A673 (cell line): Measurements from ENCODE around the gene IL17RC. TPM values are rescaled to one million over a fixed set of nuclear protein-coding genes. Genes with fewer than 3 reads are reported as not detected.

Experiments used
- BruUV-seq: library from RNA; stranded (reverse); fragments of 400-500 nt; replicated peaks from 2 replicates; lab custom pipeline; 2021; lab: Mats Ljungman, UMichigan
- CTCF ChIA-PET: fragments of 300-600 bp; sonication (Branson Sonifier 250); formaldehyde crosslinking; loops from one replicate; lab custom pipeline; 2022; ENCODE audit warnings: antibody characterized with exemption; lab: Charles Lee
- POLR2A ChIA-PET: fragments of 300-600 bp; sonication (Branson Sonifier 250); formaldehyde crosslinking; loops from one replicate; lab custom pipeline; 2022; ENCODE audit warnings: antibody characterized with exemption; ENCODE audit not compliant: low non-redundant PET; lab: Charles Lee
- DNase-seq: peaks from one replicate; pipeline ENCODE4 v3.0.0-alpha.2; 2015; ENCODE audit warnings: low spot score
- H3K27ac ChIP-seq: fragments of 200-600 bp; sonication (generic); 2 replicates; pipeline ENCODE4 v1.5.1; 2016; ENCODE audit warnings: mixed run types, low read depth, mild to moderate bottlenecking, mixed read lengths, antibody characterized with exemption, low read length; ENCODE audit not compliant: poor library complexity, severe bottlenecking
- H3K27me3 ChIP-seq: fragments of 200-600 bp; sonication (generic); replicated peaks from 2 replicates; pipeline ENCODE4 v1.6.1; 2017; ENCODE audit warnings: mixed run types, low read depth, mild to moderate bottlenecking, mixed read lengths, antibody characterized with exemption, low read length; ENCODE audit not compliant: insufficient read depth, poor library complexity
- H3K36me3 ChIP-seq: fragments of 200-600 bp; sonication (generic); 2 replicates; pipeline ENCODE4 v1.6.1; 2016; ENCODE audit warnings: mixed run types, mild to moderate bottlenecking, mixed read lengths, antibody characterized with exemption, low read length; ENCODE audit not compliant: insufficient read depth, poor library complexity, severe bottlenecking
- H3K4me1 ChIP-seq: fragments of 200-600 bp; sonication (generic); 2 replicates; pipeline ENCODE4 v1.6.1; 2017; ENCODE audit warnings: mixed run types, mild to moderate bottlenecking, mixed read lengths, antibody characterized with exemption, low read length; ENCODE audit not compliant: insufficient read depth, poor library complexity, severe bottlenecking
- H3K4me3 ChIP-seq: fragments of 200-600 bp; sonication (generic); 2 replicates; pipeline ENCODE4 v1.5.1; 2016; ENCODE audit warnings: low read depth, mixed run types, mild to moderate bottlenecking, mixed read lengths, low read length; ENCODE audit not compliant: poor library complexity, severe bottlenecking
- H3K9me3 ChIP-seq: fragments of 200-600 bp; sonication (generic); 2 replicates; pipeline ENCODE4 v1.6.1; 2016; ENCODE audit warnings: mixed run types, low read depth, mild to moderate bottlenecking, mixed read lengths, antibody characterized with exemption, low read length; ENCODE audit not compliant: poor library complexity, severe bottlenecking
- EZH2 ChIP-seq: fragments of 200-600 bp; sonication (generic); IDR thresholded peaks from 2 replicates; pipeline ENCODE4 v1.6.1; 2017; ENCODE audit warnings: borderline replicate concordance, low read depth, mild to moderate bottlenecking, mixed read lengths, antibody characterized with exemption, low read length; ENCODE audit not compliant: poor library complexity, severe bottlenecking
- intact Hi-C: fragments of 100-400 bp; cut with micrococcal nuclease; formaldehyde crosslinking; loops from one replicate; pipeline ENCODE4 v1.10.0; 2022; ENCODE audit not compliant: unreplicated experiment
- total RNA-seq: library from RNA; stranded (reverse); gene quantifications from 2 replicates; pipeline ENCODE4 v1.2.3, GENCODE V29; 2021
- TF ChIP-seq, protein P1 (sequence below): fragments of 300-800, 200-600 bp; sonication (generic); conservative IDR thresholded peaks from 2 replicates; pipeline ENCODE4 v1.5.1; 2017; ENCODE audit warnings: low read depth, mild to moderate bottlenecking, antibody characterized with exemption, low read length, moderate library complexity, mixed read lengths

IL17RC gene
- total RNA-seq, 1 experiment from 2014 or later = 9.3 TPM

DNA sequence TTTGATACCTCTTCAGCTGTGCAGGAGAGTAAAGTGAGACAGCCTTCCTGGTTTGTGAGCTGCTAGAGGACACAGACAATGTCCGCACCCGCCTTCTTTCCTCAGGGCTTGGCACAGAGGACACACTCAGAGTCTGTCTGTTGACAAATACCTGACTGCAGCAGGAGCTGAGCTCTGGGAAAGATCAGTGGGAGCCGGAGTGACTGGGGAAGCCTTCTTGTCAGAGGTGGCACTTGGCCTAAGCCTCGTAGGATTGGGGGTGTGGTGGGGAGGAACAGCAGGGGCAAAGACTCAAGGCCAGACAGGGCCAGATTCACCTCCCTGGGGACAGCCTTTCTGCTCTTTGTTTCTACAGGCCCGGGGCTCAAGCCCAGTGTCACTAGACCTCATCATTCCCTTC, 3.3 kb upstream of the IL17RC start:
- TF ChIP-seq EZH2 = no peak
- TF ChIP-seq, protein P1, sequence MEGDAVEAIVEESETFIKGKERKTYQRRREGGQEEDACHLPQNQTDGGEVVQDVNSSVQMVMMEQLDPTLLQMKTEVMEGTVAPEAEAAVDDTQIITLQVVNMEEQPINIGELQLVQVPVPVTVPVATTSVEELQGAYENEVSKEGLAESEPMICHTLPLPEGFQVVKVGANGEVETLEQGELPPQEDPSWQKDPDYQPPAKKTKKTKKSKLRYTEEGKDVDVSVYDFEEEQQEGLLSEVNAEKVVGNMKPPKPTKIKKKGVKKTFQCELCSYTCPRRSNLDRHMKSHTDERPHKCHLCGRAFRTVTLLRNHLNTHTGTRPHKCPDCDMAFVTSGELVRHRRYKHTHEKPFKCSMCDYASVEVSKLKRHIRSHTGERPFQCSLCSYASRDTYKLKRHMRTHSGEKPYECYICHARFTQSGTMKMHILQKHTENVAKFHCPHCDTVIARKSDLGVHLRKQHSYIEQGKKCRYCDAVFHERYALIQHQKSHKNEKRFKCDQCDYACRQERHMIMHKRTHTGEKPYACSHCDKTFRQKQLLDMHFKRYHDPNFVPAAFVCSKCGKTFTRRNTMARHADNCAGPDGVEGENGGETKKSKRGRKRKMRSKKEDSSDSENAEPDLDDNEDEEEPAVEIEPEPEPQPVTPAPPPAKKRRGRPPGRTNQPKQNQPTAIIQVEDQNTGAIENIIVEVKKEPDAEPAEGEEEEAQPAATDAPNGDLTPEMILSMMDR = no peak
- intact Hi-C loops = no loop called here

DNA sequence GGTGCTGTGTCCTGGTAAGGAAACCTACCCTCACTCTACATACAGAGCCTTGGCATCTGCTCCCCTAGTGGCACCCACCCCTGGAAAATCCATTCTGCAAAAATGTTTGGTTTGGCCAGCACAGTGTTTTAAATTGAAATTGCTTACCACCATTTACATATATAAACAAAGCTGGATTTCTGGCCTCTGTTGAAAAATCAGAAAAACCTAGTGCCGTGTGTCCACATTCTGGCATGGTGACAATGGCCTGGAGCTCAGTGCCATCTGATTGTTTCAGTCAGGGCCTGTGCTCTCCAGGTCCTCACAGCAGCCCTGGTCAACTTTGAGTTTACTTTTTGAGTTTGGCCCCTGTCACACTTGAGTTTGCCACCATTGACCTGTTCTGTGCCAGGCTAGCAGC, 2.9 kb upstream of the IL17RC start:
- Histone ChIP-seq H3K9me3 (no peaks in the 10 kb centered on the region), H3K36me3 (no peaks in the 10 kb centered on the region), H3K27me3 (no peaks in the 10 kb centered on the region), H3K4me1 (peaks cover 29% of the 10 kb centered on the region), H3K27ac (no peak overlapping the region), H3K4me3 (no peak overlapping the region)
- DNase-seq = no peak
- TF ChIP-seq EZH2 = no peak
- TF ChIP-seq, protein P1 = no peak
- intact Hi-C loops = no loop called here
- no TSS peak for BruUV-seq
- CTCF ChIA-PET = no interaction called here
- POLR2A ChIA-PET = no interaction called here

More for the DNA sequence above, 3.3 kb upstream of the IL17RC start:
- CTCF ChIA-PET = no interaction called here
- H3K36me3 ChIP-seq = no peaks in the 10 kb centered on the region
- no peaks in the 10 kb centered on the region for H3K9me3 ChIP-seq
- no TSS peak for BruUV-seq
- no peak for DNase-seq
- no peaks in the 10 kb centered on the region for H3K27me3 ChIP-seq
- no peak overlapping the region for H3K27ac ChIP-seq
- POLR2A ChIA-PET = no interaction called here
- no peak overlapping the region for H3K4me3 ChIP-seq
- H3K4me1 ChIP-seq = peaks cover 29% of the 10 kb centered on the region

DNA sequence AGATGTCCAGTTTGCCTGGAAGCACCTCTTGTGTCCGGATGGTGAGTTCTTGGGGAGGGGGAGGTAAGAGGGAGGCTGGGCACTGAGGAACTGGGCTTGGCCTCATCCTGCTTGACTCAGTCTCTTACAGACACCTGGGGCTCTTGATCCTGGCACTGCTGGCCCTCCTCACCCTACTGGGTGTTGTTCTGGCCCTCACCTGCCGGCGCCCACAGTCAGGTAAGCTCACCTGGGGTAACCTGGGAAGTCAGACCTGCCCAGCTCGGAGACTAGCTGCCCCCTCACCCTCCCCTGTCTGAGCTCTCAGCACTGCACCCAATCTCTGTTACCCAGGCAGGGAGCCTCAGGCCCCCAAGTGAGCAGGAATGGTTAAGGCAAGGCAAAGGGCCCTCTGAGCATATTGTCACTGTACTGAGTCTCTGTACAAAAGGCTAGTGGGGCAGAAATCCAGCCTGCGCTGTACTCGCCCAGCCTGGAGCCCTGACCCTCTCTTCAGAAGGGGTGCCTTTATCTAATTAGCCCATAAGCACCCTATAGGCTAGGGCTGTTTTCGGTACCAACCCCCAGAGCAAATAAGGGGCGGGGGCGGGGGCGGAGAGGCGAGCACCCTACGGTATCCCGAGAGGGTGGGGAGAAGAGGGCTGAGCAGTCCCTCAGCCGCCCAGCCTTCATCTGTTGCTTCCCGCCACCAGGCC, 2.2 kb upstream of the IL17RC start:
- CTCF ChIA-PET = no interaction called here
- peak overlapping the region; percentile 64 for H3K4me3 ChIP-seq
- H3K9me3 ChIP-seq = no peaks in the 10 kb centered on the region
- intact Hi-C loops = no loop called here
- H3K4me1 ChIP-seq = peaks cover 29% of the 10 kb centered on the region
- POLR2A ChIA-PET = no interaction called here
- no peaks in the 10 kb centered on the region for H3K27me3 ChIP-seq
- peak overlapping the region; percentile 75 for H3K27ac ChIP-seq
- H3K36me3 ChIP-seq = no peaks in the 10 kb centered on the region
- DNase-seq = peak; percentile 78
- no TSS peak for BruUV-seq
- no peak for TF ChIP-seq EZH2
- TF ChIP-seq, protein P1 = no peak
